OCI-M1 (cell line): ENCODE data around the gene CASP12.

Source experiments
- DNase-seq: peaks from one replicate; lab custom pipeline; 2025; lab: John Stamatoyannopoulos, UW

CASP12 gene

DNA sequence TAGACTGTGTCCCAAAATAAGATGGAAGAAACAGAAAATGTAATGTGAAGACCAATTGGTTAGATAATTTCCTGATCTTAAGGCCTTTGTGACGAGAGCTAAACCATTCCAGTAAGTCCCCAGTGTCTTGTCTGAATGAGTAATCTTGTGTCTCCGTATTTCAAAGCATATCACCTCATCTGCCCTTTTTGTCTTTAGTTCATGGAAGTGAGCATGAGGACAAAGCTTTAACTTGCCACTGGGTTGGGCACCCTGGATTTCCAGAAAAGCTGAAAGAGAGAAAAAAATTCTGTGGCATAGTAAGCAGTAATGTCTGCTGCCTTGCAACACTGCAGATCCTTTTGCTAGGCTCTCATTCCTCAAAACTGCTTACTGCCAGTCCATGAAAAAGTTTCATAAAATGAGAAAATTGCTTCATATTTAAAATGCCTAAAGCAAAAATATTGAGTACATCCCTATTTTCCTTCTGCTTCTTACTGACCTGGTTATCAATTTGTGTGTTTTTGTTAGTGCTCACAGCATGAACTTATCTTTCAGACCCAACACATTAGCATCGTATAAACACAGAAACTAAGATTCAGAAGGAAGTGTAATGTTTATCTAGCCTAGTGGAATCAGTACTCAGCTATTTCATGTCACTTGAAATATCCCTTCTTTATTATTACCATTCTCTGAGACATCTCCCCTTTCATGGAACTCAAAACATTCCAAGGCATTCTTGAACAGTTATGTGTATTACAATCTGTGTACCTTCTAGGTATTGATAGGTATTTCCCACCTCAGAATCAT, 5.3 kb downstream of the CASP12 start:
- DNase-seq, result no peak

DNA sequence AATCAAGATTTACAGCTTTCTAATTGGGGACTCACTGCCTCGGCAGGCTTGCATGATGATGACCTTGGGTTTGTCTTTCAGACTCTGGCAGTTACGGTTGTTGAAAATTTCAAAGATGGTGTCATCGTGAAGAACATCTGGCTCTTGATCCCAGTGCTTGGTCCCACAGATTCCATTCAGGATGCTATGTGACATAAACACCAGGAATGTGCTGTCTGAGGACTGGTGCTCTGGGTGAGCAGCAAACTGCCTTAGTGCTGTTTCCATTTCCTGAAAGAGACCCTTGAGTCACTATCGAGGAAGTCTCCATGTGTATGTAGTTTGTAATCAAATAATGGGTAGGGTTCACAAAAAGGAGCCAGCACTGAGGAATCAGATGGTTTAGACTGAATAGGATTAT, 7.1 kb downstream of the CASP12 start:
- DNase-seq, result no peak

DNA sequence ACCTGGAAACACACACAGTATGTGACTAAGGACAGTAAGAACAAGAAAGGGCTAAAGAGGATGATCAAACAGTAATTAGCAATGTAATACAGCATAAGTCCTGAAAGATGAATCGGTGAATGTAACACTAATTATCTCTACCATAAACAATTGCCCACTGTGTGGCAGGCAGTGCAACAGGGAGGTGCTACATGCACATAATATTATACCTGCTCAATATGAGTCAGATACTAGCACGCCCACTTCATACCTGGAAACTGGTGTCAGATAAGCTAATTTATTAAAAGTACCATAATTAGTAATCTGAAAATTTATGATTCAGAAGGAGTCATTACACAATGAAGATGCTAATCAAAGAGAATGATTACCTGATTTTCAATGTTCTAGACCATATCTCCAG, 14.9 kb downstream of the CASP12 start:
- no peak for DNase-seq

DNA sequence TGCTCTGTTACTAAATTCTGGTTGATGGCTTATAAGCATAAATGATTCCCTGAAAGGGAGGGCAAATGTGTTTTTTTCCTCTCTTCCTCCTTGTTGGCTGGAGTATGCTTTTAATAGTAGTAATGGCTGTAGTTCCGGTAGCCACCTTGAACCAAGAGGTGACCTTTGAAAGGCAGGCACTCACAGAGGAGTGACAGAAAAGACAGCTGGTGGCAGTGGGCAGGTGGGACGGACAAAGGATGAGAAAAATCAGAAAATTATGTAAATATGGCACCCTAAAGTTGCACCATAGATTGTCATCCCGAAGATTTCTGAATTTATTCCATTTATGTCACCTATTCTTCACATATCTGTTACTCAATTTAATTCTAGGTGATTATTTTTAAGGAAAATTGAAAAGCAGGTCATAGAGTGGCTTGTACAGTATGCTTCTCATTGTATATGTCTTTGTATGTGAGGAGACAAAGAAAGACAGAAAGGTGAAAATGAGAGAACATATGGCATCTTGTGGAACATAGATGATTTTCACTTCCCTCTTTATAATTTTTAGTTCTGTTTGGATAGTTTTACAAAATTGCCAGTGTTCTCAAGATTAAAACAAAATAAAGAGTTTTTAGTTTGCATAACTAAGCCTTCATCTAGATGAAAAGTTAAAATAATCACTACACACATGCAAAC, 17.0 kb downstream of the CASP12 start:
- DNase-seq, result no peak

DNA sequence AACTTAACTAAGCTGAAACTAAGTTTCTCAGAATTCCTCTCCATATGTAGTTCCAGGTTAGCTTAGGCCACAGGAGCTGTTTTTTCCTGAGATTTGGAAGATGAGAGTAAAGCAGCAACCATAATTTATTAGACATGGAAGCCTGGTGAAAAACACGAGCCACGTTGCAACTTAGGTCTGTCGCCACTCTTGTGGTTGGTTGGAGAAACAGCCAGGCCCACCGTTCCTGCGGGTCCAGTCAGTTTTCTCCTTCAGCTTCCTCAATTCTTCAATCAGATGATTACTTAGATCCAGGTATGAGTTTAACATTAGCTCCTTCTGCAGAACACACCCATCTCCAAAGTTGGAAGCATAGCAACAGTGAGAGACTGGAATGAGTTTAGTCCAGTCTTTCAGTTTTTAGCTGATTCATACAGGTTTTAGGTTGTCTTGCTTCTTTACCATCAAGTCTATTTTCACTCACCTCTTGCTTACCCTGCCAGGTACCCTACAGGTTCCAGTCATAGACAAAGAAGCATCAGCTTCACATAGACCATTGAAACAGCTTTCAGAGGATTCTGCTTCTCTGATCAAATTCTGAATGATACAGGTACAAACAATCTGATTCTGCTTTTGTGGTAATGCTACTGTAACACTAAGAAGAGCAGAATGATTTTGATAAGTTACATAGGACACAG, 18.6 kb downstream of the CASP12 start:
- no peak for DNase-seq

DNA sequence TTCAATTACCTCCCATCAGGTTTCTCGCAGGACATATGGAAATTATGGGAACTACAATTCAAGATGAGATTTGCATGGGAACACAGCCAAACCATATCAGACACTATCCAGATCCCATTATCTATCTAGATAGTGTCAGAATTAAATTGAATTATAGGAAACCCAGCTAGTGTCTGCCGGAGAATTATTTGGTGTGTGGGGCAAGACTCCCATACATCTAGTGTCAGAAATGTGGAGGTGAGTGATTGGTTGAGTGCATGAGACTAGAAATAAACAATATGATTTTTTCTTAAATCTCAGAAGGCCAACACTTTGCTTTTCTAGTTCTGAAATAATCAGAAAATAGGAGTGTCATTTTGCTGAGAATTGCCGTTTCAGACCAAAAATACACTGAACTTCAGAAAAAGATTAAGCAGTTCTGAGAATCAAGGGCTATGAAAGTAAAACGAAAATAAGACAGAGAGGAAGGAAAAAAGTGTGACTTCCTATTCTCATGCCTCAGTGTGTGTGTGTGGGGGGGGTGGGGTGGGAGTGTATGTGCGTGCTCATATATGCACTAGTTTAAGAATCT, 21.3 kb downstream of the CASP12 start:
- DNase-seq, result peak; percentile 49

DNA sequence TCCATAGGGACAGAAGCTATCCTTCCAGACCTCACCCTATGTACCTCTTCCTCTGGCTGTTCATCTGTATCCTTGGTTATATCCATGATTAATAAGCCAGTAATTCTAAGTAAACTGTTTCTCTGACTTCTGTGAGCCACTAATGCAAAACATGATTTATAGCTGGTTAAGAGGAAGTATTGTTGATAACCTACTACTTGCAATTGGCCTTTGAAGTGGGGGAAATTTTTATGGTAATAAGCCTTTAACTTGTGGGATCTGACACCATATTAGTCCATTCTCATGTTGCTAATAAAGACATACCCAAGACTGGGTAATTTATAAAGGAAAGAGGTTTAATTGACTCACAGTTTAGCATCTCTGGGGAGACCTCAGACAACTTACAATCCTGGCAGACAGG, 21.9 kb downstream of the CASP12 start:
- no peak for DNase-seq

DNA sequence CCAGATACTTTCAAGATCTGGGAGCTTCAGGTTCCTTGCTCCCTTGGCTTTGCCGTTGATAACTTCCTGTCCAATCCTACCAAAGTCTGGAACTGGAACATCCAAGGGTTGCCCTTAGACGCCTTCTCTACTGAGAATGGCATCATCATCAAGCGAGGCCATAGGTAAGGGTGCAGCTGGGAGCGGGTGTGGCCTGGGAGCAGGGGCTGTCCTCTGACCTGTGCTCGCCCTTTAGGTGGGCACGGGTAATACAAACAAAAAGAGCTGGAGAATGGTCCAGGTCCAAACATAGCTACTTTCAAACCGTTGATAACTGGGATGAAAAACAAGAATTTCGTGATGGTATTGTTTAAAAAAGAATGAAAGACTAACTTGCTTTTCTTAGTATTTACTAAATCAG, 25.0 kb downstream of the CASP12 start:
- DNase-seq, result peak; percentile 0

DNA sequence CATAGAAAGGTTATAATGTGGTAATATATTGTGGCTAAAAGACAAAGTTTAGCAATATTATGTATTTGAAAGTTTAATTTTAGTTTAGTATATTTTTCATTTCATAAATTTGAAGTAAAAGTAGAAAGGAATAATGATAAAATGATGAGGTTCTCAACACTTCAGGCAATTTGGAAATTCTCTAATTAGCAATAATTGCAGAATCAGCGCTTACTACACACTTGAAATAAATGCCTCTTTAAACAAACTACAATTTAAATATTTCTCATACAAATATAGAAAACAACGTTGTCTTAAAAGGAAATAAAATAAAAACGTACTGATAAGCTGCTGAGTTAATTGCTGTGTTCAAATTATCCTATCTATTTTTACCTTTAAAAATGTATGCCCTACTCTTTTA, 25.9 kb downstream of the CASP12 start:
- DNase-seq, result no peak

DNA sequence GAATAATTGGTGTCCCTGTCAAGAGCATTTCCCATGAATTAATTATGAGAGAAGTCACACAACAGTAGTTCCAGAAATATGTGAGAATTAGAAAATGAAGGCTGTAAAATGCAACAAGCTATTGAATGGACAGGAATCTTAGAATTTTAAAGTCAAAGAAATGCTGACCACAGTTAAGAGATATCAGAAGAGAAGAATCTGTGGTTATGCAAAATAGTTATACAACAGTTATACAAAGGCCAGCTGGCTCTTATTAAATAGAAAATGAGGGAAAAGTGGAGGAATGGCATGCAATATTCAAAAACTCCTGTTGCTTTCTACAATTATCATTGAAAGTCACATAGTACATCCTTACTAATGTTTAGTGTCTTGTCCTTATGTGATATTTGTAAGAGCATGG, 27.4 kb downstream of the CASP12 start:
- peak; percentile 0 for DNase-seq

DNA sequence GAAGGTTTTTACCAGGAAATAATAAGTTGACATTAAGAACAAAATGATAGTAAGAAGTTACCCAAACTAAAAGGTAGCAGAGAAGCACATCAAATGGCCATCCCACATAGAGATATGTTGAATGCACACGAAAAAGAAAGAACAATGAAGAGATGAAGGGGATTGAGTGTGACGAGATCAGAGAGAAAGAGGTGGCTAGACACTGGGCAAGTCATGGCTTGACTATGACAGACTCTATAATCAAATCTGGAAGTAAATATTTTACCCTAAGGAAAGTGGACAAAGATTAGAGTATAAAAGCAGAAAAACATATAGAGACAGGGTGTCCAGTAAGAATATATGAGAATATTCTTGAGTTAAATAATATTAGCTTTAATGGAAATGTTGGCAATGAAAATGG, 31.4 kb downstream of the CASP12 start:
- DNase-seq, result no peak

DNA sequence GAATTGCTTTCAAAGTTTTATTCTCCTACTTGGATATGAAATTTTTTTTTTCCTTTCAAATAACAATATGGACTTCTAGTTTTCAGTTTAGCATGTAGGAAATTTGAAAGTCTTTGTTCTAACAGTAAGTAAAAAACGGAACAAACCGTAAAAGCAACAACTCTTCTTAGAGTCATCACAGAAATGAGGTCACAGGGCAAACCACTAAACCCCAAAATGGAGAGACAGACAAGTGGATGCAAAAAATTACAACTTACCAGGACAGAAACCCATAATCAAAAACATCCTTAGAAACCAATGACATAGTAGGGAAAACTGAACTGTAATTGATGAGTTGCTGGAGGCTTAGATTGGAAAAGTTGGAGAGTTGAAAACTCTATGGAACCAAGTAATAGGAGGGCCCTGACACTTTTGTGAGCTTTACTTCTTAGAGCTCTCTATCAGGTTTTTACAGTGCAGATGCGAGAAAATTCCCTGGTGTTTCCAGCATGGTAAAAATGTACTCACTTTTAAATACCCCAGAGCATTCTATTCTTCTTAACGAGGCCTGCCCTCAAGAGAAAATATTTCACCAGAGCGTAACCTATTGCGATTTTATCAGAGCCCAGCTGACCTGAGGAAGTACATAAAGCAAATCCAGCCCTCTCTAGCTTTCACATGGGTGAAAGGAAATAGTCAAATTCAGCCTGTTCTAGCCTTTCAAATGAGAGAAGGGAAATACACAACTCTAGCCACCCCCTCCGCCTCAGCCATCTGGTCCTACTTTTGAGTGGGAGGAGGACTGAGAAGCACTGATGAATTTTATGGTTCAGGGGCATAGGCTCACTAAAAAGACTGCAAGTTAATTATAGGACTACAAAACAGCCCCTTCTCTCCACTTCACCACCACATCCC, 39.1 kb downstream of the CASP12 start:
- DNase-seq, result peak; percentile 6

DNA sequence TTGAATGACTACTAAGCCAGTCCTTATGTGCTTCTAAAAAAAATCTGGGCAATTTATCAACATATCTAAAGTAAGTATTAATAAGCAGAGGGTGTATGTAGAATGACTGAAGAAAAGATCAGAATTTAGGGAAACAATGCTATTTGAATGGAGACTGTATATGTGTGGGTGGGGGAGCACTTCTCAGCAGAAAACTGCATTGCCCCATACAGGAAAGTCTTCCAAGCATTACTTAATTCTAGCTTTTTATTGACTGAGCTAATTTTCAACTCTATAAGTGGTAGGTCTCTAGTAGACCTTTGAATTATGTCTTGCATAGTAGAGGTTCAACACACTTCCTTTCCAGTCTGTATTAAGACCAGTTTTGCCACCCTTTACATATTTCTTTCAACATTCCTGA, 41.7 kb downstream of the CASP12 start:
- no peak for DNase-seq

DNA sequence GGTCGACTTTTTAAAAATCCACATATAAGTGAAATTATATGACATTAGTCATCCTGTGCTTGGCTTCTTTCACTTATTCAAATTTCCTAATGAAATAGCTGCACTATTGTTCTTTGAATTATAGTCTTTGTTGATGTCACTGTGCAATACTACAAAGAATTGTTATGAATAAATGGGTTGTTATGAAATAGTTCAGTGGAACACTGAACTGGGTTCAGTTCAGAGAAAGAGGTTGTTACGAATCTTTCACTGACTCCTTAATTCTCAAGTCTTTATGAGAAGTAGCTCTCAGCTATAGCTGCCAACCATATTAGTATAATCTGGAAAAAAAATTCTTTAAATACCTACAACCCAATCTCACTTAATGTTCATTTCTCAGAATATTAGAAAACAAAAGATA, 42.3 kb downstream of the CASP12 start:
- no peak for DNase-seq

DNA sequence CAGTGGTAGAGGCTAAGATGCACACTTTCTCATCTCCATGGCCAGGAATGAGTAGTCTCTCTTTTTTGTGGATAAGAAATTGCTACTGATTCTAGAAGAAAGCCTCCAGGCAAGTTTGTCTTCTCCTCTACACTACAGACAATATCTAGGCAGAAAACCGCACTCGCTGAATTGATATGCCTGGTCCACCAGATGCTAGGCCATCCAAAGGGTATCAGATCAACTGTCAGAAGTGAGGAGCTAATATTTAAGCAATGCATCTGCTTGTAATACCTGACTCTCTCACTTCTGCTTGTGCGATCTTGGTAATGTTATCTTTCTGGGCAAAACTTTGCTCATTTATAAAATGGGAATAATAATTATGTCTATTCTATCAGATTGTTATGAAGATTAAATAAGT, 45.0 kb downstream of the CASP12 start:
- DNase-seq, result no peak

DNA sequence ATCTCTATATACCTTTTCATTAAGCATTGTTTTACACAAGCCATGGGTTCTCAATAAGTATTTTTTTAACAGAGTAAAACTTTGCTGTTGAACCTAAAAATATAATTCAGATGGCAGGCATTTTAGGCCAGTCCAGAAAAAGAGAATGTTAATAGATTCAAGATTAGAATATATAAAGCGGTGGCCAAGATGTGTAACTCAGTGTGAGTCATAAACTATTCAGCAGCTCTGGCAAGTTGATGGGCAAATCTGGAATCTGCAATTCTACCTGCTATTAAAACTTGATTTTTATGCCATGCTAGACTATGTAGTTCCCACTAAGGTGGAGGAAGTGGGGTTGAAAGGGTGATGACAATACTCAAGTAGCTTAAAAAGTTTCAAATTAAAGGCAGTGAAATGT, 45.4 kb downstream of the CASP12 start:
- no peak for DNase-seq

DNA sequence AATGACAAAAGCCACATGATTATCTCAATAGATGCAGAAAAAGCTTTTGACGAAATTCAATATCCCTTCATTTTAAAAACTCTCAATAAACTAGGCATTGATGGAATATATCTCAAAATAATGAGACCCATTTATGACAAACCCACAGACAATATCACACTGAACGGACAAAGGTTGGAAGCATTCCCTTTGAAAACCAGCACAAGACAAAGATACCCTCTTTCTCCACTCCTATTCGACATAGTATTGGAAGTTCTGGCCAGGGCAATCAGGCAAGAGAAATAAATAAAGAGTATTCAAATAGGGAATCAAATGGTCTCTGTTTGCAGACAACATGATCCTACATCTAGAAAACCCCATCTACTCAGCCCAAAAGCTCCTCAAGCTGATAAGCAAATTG, 52.0 kb downstream of the CASP12 start:
- DNase-seq, result no peak

DNA sequence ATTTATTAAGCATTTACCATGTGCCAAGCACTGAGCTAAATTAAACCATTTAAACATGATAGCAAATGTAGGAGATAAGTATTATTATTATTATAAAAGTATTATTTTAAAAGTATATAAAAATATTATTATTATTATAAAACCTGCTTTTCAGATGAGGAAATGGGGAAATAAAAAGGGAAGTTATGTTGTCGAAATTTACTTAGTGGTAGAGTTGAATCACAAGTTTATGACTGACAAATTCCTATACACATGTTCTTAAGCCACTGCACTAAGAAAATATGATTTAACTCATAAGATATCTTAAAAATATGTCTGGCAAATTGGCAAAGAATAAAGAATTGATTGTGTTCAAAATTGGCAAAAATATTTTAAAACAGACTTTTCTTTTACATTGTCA, 53.8 kb downstream of the CASP12 start:
- DNase-seq, result no peak

DNA sequence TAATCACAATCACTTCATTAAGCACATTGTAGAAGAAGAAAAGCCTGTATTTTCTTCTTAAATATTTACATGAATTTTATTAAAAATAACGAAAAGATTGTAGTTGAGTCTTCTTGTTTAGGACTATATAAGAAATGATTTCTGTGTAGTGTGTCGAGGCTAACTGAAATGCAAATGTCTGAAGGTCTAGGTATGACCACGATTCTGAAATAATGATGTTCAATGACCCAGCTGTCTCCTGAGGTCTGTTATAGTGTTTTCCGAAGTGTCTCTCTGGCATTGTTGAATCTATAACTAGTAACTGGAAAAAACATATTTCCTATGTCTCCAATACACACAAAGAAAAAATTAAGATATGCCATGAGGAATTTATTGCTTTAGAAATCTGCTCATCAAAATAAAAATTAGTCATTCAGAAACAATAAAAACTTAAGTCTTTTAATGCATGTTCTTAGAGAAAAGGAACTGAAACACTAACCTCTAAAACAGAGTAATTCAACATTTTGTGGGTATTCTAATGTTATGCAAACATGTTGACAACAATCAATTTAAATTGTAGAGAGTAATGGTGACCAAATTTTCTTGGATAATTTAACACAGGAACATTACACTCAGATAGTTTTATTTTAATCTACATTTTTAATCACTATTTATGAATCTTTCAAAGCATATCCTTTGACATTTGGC, 55.0 kb downstream of the CASP12 start:
- DNase-seq, result no peak

DNA sequence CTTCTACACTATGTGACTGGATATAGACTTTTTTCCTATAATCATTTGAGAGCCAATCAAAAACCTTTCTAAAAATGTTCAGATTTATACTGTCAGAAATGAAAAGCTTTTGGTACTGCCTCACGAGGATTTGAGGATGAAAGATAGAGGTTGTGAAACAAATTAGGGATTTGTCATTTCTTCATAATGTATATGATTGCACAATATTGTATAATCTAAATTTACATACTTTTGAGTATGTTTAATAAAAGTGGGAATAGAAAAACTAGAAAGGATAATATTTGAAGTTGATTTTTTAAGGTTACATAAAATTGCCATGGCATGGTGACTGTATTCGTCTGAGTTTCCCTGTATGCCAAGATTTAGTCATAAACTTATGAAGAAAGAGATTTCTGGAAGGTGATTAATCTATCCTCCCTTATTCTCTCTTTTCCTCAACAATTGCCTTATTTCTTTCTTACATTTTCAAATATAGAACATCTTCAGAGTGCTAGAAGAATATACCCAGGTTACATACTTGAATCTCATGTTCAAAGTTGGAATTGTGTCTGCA, 56.2 kb downstream of the CASP12 start:
- DNase-seq, result no peak

DNA sequence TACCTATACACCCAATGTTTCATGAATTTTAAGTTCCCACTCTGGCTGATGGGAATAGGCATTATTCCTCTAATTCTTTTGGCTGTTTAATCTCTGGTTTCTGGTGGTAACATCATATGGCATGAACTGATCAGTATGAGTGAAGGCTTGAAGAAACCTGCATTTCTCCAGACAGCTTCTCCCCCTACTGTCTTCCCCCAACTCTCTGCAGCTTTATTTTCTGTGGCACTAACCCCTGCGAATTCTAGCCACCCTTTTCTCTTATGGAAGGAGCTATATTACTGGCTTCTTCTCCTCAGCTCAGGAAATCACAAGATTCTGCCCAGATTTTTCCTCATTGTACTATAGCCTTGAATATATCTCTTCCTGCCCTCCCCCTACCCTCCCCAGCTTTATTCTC, 57.1 kb downstream of the CASP12 start:
- no peak for DNase-seq
